Stimulated activated CD4-positive, alpha-beta T cell treated with anti-CD3 and anti-CD28 coated beads, TNF-alpha, amount 100 ng/mL, for 48 hours (primary cell): ENCODE data around the gene CHRD.

Experiments
- DNase-seq, 3 donors: peaks; one replicate each; pipeline ENCODE4 v3.0.0-alpha.2; 2020; ENCODE audit warnings: low read depth in 3 of 3

Gene CHRD

DNA sequence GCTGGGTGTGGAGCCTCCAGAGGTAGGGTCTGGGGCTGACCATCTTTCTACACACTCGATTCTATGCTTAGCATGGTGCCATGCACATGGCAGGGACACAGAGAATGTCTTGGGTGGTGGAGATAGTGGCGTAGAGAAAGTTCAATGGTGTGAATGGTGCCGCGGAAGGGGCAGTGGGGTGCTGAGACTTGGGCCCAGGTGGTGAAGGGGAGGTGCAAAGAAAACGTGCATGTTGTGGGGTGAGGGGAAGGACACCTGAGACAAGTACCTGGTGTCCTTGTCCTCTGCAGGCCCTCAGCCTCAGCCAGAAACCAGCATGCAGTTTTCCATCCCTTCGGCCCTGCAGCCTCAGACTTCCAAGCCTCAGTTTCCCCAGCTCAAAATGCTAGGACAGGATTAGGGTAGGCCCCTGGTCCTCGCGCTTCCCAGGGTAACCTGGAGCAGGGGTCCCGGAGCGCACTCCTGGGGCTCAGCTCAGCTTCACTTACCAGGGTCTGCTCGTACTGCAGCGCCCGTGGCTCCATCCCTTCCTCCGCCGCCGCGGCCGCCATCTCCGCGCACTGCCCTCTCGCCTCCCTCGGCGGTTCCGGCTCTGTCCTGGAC, 18.8 kb upstream of the CHRD start:
- no peak for DNase-seq

DNA sequence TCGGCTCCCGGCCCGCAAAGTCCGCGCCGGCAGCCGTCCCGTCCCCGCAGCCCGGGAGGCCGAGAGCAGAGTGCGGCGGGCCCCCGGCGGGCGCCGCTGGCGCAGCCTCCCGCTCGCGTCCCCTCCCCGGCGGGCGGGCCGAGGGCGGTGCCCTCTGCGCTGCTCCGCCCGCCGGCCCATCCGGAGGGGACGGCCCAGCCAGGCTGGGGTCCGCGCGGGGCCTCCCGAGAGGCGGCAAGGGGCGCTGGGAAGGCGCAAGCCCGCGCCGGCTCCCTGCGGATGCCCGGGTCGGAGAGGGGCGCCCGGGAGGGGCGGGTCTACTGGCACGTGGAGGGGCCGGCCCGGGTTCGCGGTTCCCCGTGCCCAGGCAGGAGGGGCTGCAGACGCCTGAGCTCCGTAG, 18.3 kb upstream of the CHRD start, which contains the start of the genes CLCN2 and POLR2H:
Gene CLCN2, minus strand, starts transcription at position 74 of the 400 bp plus-strand sequence. CDS start 126 bp downstream, outside the sequence.
Gene POLR2H, plus strand, starts transcription at position 179 of the 400 bp plus-strand sequence. CDS start 1,783 bp downstream, outside the sequence.
- peak in 2 of 3 donors; percentile 8 to 38 for DNase-seq

DNA sequence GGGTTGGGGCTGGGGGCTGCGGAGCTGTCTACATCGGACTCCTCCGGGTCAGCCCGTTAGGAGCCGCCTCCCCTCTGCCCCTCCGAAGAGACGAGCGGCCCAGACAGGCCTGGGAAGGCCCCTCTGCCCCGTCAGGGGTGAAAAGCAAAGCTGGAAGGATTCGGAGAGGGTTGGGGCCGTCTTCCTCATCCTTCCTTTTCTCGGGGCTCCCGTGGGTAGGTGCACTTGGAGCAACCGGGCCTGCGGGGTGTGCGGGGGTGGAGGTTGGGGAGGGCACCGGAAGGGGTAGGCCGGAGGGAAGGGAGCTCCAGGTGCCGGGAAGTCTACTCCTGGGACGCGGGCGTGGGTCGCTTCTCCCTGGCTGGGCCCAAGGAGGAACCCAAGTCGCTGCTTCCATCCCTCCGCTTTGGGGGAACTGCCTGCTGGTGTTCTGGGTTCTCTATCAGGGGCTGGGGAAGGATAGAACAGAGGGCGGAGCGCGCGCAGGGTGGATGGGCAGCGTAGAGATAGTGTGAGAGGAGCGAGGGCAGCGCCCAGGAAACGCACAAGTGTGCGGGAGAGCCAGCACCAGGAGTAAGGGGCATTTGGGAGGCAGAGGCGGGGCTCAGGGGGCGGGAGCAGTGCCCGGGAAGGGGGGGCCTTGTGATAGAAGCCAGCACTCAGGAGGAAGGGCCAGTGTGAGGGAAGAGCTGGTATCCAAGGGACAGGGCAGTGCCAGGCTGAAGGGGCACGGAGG, 17.8 kb upstream of the CHRD start:
- DNase-seq: peak in 2 of 3 donors; percentile 17 to 42

DNA sequence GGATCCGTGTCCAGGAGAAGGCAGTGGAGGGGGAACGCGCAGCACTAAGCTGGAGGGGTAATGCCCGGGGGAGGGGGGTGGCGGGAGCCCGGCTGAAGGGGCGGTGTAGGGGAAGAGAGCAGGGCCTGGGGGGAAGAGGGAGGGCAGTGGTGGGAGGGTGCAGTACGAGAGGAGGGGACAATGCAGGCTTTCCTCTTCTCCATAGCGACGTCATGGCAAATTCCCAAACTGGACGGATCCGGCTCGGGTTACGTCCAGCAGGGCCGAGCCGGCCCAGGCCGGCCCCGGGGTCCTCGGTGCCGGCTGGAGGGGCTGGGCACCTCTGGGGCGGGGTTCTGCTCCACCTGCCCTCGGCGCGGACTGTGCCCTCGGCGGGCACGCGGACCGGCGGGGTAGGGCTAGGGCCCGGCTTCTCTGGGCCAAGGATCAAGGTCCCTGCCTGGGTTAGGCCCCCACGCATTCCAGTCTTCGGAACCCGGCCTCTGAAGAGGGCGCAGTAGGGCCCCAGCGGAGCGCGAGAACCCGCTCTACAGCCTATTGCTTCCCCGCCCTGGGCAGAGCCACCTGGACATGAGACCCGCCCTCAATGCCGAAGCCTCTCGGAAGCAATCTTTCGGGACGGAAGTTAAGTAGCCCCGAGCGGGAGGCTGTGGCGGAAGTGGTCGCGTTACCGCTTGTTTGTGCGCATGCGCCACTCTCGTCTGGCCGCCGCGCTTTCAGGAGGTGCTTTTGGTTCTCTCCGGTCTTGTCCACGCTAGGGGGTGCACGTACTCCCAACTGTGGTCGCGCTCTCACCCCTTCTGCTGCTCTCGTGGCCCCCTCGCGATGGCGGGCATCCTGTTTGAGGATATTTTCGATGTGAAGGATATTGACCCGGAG, 16.9 kb upstream of the CHRD start:
- peak; percentile 89 to 95 (median 91) for DNase-seq

DNA sequence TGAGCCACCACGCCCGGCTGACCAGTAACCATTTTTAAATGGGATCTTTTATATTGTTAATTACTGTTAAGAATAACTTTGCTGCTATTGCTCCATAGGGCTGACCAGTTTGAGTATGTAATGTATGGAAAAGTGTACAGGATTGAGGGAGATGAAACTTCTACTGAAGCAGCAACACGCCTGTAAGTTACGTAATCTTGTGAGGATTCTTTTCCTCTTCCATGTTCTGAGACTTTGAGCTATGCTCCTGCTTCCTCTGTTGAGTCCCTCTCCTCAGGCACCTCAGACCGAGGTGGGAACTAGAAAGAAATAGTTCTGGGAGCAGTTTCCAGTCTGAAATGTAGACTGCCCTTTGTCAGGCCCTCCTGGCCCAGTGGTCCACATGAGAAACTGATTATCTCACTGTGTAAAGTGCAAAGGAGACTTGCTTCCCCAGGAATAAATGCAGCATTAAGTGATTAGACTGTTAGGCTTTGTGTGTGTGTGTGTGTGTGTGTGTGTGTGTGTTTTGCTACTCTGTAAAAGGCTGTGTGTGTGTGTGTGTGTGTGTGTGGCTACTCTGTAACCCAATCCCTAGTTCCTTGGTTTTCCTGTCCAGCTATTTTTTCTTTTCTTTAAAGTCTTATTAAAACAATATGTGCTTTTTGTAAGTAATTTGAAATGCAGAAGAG, 13.1 kb upstream of the CHRD start:
- no peak for DNase-seq

DNA sequence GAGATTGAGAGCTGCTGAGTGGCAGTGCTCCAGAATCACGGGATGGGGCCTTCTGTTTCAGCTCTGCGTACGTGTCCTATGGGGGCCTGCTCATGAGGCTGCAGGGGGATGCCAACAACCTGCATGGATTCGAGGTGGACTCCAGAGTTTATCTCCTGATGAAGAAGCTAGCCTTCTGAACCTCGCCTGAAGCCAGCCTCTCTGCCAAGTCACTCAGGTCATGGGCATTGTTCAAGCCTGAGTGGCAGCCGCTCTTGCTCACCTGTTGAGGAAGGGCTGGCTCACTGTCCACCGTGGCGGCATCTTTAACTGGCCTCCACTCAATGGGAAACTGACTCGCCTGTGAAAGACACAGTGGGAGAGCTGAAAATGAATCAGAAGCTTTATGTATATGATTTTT, 11.7 kb upstream of the CHRD start:
- DNase-seq: no peak

DNA sequence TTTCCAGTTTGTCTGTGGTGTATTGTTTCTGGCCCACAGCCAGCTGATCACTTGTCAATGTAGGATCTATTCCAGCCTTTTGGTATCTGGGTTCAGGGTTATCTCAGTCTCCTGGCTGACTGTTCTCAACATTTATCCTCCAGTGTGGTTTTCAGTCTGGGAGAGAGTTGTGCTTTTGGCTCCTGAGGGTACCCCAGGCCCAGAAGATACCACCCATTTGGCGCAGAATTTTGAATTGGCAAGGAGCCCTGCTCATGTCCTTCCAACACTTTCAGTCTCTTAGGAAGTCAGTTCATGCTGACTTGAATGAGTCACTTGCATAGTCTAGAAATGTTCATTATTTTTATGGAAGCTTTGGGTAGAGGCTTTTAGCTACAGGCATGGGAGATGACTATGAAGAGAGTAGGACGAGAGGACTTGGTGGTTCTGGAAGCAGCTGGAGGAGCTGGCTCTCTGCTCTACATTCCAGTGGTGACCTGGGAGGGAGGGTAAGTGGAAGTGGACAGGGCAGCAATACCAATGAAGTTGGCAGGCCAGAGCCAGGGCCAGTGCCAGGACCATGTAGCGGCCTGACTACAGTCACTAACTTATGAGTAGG, 11.2 kb upstream of the CHRD start:
- no peak for DNase-seq

DNA sequence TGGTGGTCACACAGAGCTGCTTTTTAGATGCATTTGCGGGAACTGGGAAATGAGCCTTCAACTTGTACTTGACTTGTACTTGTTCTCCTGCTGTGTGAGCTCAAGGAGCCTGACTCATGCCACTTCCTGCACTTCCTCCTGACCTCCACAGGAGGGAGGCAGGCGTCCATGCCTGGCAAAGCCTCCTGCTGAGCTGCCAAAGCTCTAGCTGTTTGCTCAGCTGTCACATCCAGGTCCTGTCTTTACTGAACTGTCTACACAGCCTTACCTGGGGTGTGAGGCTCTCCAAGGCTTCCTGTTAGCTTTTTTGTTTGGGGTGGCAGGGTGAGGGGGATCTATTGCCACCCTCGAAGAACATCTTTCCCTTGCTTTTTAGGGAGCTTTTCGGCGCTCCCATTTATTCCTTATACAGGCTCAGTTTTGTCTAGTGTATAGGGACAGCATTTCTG, 8.3 kb upstream of the CHRD start:
- peak in 2 of 3 donors; percentile 41 to 48 for DNase-seq

DNA sequence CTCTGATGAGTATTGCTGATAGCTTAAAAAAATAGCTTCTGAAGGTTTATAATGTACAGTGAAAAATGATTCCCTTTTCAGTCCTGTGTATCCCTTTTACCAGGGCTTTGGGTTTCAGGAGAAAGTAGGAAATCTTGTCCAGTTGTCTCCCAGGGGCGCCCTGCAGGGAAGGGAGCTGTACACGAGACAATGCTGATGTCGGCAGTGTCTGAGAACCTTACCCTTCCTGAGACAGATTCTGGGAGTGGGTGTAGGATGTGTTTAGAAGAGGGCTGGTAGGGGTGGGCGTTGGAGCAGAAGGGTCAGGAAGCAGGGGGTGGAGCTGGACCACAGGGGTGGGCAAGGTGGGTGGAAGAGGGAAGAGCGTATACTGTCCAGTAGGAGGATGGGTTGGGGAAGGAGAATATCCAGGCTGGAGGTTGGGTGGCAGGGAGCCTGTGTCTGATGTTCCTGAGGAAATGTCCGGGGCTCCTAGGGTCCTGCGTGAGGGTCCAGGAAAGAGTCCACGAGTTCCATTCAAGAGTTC, 7.5 kb upstream of the CHRD start:
- no peak for DNase-seq

DNA sequence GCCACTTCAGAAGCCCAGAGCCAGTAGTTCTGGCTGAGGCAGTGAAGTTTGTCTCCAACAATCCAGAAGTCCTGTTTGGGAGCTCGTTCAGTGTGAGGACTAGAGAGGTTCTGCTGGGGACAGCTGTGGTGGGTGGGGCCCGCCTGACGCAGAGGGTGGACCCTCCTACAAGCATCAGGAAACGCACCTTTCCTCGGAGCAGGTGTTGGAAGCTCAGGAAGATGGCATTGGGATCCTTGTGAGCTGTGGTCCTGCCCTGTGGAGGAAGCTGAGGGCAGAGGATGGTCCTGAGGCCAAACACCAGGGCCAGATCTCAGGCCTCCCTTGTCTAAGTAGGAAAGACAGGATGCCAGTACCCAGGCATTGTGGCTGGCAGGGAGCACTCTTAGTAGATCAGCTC, 6.9 kb upstream of the CHRD start:
- DNase-seq: no peak

DNA sequence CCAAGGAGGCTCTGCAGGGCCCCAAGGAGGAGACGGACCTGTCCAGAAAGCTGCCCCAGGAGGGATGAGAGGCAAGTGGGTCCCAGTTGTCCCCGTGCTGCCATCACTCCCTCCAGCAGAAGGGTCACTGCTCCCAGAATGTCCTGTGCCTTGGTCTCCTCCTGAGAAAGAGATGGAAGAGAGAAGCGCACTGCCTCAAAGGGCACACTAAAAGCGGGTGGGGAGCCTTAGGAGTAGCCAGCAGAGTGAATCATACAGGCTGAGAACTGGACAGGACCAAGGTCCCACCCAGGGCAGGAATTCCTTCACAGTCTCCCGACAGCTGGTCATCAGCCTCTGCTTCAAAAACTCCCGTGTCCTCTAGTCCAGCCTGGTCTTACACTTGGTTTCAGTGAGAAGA, 6.4 kb upstream of the CHRD start:
- DNase-seq: no peak

DNA sequence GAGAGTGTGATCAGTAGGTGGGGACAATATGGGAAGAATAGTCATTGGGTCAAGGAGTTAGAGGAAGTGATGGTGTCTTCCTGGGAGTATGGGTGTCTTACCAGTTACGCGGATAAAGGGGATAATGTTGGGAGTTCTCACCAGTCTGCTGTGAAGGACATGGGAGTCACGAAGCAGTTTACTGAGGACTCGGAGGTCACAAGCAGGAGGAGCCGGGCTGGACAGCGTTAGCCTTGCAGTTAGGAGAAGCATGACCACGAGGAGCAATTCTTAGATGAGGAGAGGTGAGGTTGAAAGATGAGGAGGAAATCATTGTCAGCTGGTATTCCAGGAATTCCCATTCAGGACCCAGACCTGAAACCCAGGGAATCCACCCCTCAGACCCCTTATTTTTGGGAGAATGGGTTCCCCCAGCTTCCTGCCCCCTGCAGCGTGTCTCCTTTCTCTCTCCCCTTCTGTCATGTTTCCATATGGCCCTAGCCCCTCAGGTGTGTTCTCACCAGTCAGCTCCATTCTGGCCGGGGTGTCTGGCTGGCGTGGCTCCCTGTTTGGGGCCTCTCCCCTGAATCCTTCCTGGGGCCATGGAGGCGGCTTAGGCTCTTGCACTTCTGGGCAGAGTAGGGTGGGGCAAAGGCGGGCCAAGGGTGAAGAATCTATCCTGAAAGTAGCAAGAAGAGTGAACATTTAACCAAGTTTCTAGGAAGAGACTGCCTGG, 4.0 kb upstream of the CHRD start:
- DNase-seq: no peak

DNA sequence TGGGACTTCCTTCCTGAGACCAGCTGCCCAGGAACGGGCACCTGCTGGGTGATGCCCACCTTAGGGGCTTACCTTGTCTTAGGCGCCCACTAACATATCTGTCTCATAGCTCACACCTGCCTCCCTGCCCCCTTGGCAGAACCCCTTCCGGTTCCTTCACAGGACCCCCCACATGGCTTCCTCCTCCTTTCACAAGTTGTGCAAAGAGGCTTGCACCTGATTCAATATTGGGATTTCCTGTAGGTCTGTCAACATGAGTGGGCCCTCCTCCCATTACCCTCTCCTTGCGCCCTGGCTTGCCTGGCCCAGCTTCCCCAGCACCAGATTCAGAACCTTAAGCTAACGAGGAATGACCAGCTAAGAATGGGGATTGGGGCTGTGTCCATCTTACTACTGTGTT, 2.5 kb upstream of the CHRD start:
- no peak for DNase-seq

DNA sequence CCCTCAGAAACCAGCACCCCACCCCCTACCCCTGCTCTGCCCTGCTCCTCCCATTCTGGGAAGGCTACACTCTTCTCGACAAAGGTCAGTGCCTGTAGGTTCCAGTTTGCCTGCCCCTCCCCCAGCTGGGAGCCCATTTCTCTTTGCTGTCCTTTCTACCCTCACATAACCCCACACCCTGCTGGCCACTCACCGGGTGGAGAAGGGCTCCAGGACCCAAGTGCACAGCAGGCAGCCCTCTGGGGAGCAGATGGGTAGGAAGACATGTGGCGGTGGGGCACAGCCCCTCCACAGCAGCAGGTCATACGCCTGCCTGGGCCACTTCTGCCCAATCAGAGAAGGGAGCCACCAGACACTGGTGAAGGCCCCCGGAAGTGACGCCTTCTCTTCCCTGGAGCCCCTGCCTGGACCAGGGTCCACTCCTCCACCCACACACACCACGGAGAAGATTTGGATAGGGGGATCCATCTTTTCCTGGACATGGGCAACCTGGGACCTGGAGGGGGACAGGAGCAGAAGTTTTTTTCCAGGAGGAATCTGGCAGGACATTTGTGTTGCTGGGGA, 1.9 kb upstream of the CHRD start, which contains the start of gene THPO:
Gene THPO, minus strand, starts transcription at position 326 of the 564 bp plus-strand sequence. CDS start 1,948 bp downstream, outside the sequence.
- DNase-seq: no peak

DNA sequence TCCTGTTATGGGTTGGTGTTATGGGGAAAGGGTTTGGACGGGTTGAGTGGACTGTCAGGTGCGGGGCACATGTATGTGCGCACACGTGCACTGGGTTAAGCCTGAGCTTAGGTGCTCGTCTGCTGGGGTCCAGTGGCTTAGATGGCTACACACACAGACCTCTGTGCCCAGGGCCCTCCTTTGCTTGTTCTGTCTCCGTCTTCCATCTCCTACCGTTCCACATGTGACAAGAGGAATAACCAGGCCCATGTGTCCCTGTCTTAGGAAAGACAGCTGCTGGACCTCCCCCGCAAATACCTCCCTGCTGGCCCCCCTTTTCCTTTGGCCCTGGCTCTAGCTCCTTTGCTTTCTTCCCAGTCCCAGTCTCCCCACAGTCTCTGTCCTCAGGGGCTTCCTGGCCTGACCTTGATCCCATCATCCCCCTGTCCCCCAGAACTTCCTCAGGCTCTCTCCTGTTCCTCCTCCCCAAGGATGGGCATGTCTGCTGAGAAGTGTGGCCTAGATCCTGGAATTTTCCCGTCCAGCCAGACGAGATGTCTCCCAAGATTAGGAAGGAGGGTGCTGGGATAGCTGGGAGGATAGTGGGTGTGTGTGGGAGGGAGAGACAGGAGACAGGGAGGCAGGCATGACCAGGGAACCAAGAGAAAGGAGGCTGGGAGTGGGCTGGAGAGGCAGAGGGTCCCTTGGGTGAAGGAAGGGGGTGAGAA, 1.1 kb upstream of the CHRD start:
- DNase-seq: no peak

DNA sequence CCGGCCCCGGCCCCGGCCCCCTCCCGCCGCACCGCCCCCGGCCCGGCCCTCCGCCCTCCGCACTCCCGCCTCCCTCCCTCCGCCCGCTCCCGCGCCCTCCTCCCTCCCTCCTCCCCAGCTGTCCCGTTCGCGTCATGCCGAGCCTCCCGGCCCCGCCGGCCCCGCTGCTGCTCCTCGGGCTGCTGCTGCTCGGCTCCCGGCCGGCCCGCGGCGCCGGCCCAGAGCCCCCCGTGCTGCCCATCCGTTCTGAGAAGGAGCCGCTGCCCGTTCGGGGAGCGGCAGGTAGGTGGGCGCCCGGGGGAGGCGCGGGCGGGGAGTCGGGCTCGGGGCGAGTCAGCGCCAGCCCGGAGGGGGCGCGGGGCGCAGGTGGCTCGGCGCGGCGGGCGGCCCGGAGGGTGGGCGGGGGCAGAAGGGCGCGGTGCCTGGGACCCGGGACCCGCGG, 352 bp downstream of the CHRD start:
- no peak for DNase-seq

DNA sequence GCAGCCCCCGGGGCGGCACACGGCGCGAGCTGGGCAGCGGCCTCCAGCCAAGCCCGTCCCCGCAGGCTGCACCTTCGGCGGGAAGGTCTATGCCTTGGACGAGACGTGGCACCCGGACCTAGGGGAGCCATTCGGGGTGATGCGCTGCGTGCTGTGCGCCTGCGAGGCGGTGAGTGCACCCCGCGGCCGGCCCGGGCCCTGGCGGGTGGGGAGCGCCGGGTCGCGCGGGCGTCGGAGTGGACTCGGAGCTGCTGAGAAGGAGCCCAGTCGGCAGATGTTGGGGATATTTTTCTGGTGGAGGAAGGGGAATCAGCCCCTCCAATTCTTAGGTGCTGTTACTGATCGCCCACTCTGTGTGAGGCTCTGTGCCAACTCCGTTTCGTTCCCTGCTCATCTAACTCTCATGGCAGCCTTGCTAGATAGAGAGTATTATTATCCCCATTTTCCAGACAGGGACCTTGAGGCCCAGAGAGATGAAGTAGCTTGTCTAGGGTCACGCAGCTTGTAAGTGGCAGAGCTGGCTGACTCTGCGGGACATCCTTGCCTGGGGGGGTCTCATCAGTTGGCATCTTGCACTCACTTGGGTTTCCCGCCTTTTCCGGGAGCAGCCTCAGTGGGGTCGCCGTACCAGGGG, 890 bp downstream of the CHRD start:
- DNase-seq: no peak
